Neural cell (in vitro differentiated cells): ENCODE results near the gene CACNA1C.

Experiments used
- CTCF ChIP-seq: fragments of 450-650 bp; IDR thresholded peaks from 2 replicates; pipeline ENCODE4 v1.5.1; 2014; ENCODE audit warnings: antibody characterized with exemption, mild to moderate bottlenecking, moderate library complexity; ENCODE audit not compliant: poor library complexity, severe bottlenecking
- EP300 ChIP-seq: fragments of 450-650 bp; conservative IDR thresholded peaks from 2 replicates; pipeline ENCODE4 v1.6.1; 2014; ENCODE audit warnings: antibody characterized with exemption, mild to moderate bottlenecking, moderate library complexity; ENCODE audit not compliant: poor library complexity, severe bottlenecking
- EZH2 ChIP-seq: fragments of 200-600, 300-800 bp; shearing (Covaris generic), sonication (generic); IDR thresholded peaks from 2 replicates; pipeline ENCODE4 v1.6.1; 2014; ENCODE audit warnings: antibody characterized with exemption, low read length, borderline replicate concordance, mild to moderate bottlenecking; ENCODE audit not compliant: insufficient read depth, poor library complexity, severe bottlenecking
- POLR2AphosphoS5 ChIP-seq: IDR thresholded peaks from 2 replicates; pipeline ENCODE4 v1.6.1; 2012
- RAD21 ChIP-seq: fragments of 450-650 bp; conservative IDR thresholded peaks from 2 replicates; pipeline ENCODE4 v1.6.1; 2014; ENCODE audit warnings: antibody characterized with exemption, mild to moderate bottlenecking, moderate library complexity
- REST ChIP-seq: IDR thresholded peaks from 2 replicates; pipeline ENCODE4 v1.6.1; 2012; ENCODE audit warnings: borderline replicate concordance

DNA sequence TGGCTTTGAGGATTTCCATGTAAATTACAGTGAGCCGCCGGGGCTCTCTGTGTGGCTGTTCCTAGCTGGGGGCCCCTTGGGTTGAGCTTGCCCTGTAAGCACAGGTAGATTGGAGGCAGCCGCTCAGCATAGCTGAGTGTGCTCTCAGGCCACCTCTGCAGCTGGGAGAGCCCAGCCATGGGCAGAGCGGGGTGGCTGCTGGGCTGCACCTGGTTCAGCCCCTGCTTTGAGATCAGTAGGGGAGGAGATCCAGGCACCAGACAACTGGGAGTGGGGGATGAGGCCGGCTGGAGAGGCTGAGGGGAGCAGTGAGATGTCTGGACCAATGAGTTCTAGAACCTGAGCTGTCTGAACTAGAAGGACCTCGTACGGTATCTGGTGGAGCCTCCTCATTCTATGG, 44.8 kb downstream of the CACNA1C start:
- TF ChIP-seq EP300 (no peak), CTCF (no peak), POLR2AphosphoS5 (no peak), RAD21 (no peak), REST (no peak), EZH2 (no peak)
